ENCODE results near the gene NUDT16L1.

DNA sequence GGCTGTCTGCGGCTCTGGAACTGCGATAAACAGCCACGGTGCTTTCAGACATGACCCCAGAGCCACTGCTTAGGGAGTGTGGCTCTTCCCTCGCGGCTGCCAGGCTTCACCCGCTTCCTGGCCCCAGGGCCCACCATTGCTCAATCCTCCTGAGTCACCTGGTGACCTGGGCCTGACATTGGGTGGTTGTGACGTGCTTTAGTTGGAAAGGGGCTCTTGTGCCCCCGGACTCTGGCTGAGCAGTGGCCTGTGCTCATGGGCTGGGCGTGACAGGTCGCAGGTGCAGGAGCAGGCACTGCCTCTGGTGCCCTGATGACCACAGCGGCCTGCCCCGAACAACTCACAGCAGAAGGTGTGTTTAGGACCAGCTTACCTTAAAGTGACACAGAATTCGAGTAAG, 8.6 kb upstream of the NUDT16L1 start:
- TF ChIP-seq ZNF274 (IDR thresholded peaks at IDR 0.05; ENCODE audit: borderline replicate concordance, extremely low read depth, low read length) (no peak), CHD1 (IDR thresholded peaks at IDR 0.05; ENCODE audit: low read depth, low read length) (no peak), POLR2A (IDR thresholded peaks at IDR 0.05; ENCODE audit: control extremely low read depth in 1 of 2, low read depth in 2 of 2, low read length in 2 of 2) (no peak)
- TF ChIP-seq, protein P1, sequence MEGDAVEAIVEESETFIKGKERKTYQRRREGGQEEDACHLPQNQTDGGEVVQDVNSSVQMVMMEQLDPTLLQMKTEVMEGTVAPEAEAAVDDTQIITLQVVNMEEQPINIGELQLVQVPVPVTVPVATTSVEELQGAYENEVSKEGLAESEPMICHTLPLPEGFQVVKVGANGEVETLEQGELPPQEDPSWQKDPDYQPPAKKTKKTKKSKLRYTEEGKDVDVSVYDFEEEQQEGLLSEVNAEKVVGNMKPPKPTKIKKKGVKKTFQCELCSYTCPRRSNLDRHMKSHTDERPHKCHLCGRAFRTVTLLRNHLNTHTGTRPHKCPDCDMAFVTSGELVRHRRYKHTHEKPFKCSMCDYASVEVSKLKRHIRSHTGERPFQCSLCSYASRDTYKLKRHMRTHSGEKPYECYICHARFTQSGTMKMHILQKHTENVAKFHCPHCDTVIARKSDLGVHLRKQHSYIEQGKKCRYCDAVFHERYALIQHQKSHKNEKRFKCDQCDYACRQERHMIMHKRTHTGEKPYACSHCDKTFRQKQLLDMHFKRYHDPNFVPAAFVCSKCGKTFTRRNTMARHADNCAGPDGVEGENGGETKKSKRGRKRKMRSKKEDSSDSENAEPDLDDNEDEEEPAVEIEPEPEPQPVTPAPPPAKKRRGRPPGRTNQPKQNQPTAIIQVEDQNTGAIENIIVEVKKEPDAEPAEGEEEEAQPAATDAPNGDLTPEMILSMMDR (IDR thresholded peaks at IDR 0.05; ENCODE audit: control extremely low read depth in 1 of 3, insufficient read depth in 1 of 3, low read depth in 1 of 3, low read length in 3 of 3): no peak

Data from H1 (cell line).